HL-60/S4 treated with phorbol 12-myristate 13-acetate at 8.2 ng/mL for 4 days and 3 days (cell line): ENCODE results near the gene JCAD.

Experiments used
- in situ Hi-C: fragments of 300-500 bp; cut with MboI; formaldehyde crosslinking; loops from 2 replicates; pipeline ENCODE4 v1.15.0; 2022; ENCODE audit warnings: low sequenced_read_pairs

Gene JCAD

GRCh38 chr10:30045961-30046360 is 13.4 kb downstream of the JCAD start:
- in situ Hi-C loops = no loop called here

GRCh38 chr10:30043476-30044270 is 15.7 kb downstream of the JCAD start:
- in situ Hi-C loops = no loop called here

DNA sequence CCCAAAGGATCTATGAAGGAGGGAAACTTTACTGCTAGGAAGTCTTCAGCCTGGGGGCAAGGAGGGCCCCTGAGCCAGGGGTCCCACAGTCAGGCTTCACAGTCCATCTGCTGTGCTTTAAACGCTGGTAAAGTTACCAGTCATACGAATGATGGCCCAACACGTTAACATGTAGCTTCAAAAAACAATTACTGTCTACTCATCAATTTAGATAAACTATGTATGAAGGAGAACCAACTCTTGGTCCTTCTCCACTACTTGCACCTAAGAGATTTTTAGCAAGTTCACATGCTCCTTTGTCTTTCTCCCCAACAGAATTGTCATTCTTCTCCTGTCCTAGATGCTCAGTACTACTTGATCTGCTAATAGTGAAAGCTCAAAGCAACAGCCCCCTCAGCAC is 16.6 kb downstream of the JCAD start:
- in situ Hi-C loops = no loop called here

DNA sequence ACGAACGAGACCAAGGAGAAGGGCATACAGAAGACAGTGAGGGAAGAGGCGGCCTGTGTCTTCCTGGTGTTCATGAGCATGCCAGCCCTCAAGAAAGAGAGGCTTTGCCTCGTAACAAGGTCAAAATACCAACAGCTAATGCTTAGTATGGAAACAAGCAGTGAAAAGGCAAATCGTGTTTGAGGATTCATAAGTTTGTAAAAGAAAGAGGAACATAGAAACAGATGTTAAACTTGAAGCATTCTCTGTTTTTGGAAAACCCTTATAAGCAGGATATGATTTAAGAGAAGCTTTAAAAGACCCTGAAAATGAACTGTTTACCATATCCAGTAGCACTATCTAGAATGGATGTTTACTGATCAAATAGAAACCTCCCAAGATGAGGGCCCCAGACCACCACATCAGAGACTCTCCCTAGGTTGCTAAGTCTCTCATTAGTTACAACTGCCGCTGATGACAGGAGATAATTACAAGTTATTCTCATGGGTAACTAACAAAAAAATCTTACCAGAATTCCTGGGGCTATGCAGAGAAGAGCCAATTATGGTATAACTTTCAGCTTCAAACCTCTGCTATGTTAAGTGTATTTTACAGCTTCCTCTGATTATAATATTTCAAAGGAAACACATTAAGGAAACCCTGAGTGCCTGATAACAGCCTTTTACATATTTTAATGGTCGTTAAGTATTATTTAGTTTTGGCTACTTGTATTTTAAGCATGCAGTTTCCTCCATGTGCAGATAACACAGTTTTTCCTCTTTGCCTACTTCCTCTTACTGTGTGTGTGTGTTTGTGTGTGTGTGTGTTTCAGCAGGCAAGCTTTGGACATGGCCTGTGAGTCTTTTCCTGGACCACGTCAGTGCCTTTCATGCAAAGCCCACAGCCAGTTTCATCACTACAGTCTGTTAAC is 17.9 kb downstream of the JCAD start:
- in situ Hi-C loops = no loop called here

DNA sequence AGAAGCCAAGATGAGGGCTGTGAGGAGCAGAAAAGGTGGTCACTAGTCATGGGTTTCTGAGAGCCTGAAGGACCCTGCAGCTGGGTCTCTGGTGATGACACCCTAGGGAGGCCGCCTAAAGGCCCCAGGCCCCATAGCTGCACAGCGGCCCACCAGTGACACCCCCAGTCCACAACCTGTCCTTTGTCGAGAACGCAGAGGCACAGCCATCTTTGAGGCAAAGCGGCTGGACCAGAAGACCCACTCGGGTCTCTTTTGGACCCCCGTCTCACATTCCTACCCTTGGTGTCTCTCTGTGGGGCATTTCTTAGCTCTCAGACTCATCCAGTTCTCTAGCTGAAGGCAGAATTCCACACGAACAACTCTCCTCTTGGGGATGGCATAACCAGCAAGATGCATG is 18.8 kb downstream of the JCAD start:
- in situ Hi-C loops = no loop called here

DNA sequence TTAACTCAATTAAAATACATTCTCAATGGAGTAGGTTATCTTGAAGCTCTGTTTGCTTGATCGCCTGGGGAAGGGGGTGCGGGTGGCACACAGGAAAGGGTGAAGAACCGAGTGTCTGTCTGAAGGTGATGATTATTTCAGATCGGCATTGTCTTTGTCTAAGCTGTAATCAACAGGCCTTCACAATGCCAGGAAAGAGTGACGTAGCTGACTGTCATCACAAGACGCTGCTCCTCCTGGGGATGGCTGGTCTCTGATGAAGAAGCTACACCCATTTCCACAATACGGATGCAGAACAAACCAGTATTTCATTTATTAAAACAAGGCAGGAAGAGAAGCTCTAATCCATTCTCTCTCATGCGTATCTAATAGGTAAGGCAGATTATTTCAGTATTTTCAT is 19.4 kb downstream of the JCAD start:
- in situ Hi-C loops = no loop called here

GRCh38 chr10:30039567-30039966 is 19.8 kb downstream of the JCAD start:
- in situ Hi-C loops = no loop called here

GRCh38 chr10:30038781-30039536 is 20.4 kb downstream of the JCAD start:
- in situ Hi-C loops = no loop called here

DNA sequence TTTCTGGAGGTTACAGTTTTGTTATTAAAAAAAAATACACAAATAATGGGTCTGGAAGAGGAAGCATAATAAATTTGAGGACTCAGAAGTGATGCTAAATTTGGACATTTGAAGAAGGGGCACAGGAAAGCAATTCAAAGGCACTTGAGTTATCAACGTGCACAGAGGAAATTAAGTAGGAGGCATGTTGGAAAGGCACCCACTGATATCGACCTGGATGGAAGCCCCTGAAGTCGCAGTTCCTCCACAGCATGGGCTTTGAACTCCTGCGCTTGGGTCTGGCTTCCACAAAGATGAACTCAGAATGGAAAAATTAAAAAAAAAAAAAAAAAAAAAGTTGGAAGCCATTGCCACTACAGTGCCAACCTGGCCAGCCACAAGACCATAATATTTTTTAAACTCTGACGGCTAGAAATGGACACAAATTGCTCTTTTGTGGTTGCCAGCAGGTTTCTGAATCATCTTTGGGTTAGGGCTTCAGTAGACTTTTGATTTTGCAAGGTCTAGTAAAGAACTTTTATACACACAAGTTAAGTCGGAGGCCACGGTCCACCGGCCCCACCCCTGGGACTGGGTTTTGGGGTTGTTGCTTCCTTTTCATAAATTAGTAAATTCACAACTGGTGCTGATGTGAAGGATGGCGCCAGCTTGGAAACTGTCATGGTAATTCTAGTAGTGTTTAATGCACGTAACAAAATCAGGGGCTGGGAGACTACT is 21.6 kb downstream of the JCAD start:
- in situ Hi-C loops = no loop called here

DNA sequence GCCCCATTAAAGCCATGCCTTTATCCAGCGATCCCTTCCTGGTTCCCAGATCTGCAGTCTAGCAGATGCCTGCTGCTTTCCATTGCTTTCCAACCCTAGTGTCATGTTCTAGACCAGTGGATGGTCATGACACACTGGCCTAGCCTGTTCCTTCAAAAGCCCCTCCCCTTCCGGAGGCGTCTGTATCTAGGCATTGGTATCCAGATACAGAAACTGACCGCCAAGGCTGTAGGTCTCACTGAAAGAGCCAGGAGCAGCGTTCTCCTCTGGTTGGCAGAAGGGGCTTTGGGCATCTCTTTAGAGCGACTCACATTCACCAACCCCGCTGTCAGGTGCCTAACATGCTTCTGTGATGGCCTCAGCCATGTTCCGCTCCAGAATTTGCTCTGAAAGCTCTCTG is 22.6 kb downstream of the JCAD start:
- in situ Hi-C loops = no loop called here

- in situ Hi-C loops = no loop called here
These were observed 23.0 kb downstream of the JCAD start for GRCh38 chr10:30036341-30036740.

- in situ Hi-C loops = no loop called here
These were observed 24.8 kb downstream of the JCAD start for GRCh38 chr10:30034433-30035137.

- in situ Hi-C loops = no loop called here
These were observed 27.3 kb downstream of the JCAD start for GRCh38 chr10:30032125-30032524.

GRCh38 chr10:30029872-30030256 is 29.5 kb downstream of the JCAD start:
- in situ Hi-C loops = no loop called here

DNA sequence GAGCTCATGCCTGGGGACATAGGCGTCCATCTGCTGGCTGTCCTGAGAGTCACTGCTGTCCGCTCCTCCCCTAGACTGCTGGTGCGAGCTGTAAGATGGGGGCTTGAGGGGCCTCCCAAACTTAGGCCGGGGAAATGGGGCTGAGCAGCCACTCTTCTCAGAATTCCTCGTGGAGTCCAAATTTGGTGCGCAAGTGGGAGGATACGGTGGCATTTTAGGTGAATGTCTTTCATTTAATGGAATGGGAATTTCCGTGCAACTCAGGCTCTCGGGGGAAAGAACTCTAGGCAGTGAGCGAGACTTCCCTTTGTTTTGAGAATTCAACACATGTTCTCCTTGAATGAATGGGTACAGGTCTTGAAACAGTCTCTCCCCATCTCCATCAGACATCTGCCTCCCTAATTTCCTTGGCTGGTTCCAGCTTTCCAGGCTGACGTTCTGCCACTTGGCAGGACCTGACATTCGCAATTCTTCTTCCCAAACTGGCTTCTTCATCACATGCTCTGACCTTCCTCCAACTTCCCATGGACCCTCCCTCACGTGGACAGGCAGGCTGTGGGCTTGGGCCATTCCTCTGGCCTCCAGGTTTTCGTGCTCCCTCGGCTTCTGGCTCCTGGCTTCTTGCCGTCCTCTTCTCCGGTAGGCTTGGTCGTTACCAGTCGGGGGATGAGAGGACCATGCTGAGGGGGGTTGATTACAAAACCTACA is 30.1 kb downstream of the JCAD start:
- in situ Hi-C loops = no loop called here

DNA sequence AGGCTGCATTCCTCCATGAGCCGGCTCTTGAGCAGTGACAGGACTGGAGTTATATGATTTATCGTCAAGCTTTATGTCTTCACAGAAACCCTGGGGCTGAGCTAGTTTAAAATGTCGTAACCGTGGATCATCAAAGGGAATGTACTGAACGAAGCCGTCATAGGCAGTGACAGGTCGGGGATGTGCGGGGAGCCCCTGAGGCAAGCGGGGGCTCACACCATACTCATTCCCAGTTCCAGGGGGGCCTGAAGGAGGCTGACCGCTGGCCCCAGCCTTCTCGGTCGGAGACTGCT is 30.7 kb downstream of the JCAD start:
- in situ Hi-C loops = no loop called here

DNA sequence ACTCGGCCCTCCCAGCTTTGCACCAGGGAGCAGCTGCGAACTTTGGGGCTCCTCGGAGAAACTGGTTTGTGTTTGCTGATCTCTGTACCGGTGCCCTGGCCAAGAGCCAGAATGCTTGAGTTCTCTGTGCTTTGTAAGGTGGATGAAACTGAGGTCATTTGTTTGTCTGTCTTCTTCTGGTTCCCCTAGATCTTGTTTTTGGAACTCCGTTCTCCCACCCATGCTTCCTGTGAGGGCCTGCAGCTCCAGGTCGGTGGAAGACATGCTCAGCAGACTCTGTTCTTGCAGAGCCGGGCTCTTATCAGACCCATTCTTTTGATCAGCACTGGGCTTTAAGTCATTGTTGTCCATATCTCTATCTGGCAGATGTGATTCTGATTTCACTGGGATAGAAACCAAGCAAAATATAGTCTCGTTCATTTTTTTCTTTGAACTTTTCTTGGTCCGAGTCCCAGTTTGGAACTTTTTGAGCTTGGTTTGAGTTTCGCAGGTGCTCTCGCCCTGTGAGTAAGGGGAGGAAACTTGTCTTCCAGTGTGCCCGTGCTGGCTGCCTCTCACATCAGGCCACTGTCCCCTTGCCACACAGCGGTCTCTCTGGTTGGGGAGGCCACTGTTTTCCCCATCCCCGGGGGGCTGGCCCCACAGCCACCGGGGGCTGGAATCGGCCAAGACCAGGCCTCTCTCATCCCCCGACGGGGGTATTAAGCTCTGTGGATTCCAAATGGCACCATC is 31.2 kb downstream of the JCAD start:
- in situ Hi-C loops = no loop called here

DNA sequence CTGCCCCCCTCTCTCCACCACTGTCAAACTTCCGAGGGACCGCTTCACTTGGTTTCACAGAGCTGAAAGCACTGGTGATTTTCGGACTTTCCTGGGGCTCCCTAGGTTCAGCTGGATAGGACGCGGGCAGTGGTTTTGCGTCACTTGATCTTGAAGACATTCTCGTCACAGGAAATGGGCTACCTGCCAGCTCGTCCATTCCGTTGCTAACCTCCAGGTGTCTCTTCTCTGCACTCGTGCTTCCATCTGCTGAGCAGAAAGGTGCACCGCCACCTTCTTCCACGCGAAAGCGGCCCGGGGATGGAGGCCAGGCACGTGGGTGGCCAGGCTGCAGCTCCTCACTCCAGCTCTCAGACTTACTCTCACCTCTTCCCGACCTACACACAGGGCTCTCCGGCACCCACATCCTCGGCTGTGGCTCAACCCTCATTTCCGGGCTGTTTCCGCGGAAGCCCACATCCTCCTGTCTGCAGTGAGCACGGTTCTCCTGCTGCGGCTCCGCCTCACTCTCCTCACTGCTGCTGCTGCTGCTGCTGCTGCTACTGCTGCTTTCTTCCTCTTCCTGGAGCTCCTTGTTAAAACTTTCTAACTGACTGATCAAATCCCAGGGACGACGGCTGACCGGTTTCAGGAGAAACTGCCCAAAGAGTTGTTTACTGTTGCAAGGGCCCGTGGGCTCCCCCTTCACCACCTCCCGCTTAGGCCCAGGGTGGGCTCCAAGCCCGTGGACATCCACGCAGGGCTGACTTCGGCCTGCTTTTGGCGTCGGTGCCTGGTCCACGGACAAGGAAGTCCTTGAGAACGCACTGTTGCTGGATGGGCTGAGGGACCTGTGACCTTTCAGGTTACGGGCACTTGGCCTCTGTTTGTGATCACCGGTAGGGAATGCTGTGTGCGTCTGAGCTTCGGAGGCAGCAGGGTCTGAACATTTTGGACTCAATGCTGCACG is 32.1 kb downstream of the JCAD start:
- in situ Hi-C loops = no loop called here
